Prostate gland (tissue), 2 donors: ENCODE results near the gene HOXB1.

ENCODE experiments used
- POLR2A ChIP-seq: fragments of 450-650 bp; IDR thresholded peaks from one replicate; pipeline ENCODE4 v1.6.1; 2016; ENCODE audit warnings: antibody characterized with exemption, mild to moderate bottlenecking
- POLR2AphosphoS5 ChIP-seq: sonication (generic); formaldehyde crosslinking; IDR thresholded peaks from one replicate; pipeline ENCODE4 v1.6.1; 2017; ENCODE audit warnings: antibody characterized with exemption
- TF ChIP-seq, protein P1 (sequence below), 4 experiments: fragments of 200-600 bp in 2 of 4; fragments of 450-650 bp in 2 of 4; sonication (generic) in 2 of 4; IDR thresholded peaks; 1 replicate in 3 of 4; 2 replicates in 1 of 4; pipeline ENCODE4 v1.5.1; 2016 to 2019; ENCODE audit warnings: antibody characterized with exemption in 4 of 4, mild to moderate bottlenecking in 2 of 4, moderate library complexity in 2 of 4

DNA sequence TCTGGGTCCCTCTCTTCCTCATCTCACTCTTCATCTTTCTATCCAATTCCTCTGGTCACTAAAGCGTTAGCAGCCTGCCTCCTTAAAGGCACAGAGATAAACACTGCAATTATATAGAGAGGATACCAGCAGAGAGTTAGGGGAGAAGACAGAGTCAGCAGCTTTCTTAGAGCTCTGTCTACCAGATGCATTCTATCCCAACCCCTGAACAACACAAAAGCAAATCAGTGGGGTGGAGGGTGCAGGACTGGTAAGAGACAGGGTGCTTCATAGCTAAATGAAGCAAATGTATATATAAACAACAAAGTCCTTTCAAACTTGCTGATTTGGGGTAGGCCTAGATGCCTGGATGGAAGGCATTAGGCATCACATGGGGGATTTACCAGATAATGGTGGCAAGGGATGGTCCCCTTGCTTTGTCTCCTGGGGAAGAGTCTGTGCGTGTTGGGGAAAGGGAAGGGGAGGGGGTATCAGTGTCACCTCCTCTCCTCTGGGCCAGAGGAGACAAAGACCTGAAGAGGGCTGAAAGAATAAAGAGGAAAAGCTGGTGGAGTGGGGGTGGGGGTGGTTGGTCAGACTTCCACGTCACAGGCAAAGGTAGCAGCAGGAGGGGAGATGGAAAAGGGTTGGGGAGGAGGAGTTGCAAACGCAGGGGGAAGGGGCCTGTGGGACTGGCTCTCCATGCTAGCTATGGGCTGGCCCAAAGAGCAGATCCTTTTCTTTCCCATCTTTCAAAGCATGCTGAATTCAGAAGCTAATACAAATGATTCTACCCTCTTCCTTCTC is 35.3 kb upstream of the HOXB1 start:
- TF ChIP-seq, protein P1, sequence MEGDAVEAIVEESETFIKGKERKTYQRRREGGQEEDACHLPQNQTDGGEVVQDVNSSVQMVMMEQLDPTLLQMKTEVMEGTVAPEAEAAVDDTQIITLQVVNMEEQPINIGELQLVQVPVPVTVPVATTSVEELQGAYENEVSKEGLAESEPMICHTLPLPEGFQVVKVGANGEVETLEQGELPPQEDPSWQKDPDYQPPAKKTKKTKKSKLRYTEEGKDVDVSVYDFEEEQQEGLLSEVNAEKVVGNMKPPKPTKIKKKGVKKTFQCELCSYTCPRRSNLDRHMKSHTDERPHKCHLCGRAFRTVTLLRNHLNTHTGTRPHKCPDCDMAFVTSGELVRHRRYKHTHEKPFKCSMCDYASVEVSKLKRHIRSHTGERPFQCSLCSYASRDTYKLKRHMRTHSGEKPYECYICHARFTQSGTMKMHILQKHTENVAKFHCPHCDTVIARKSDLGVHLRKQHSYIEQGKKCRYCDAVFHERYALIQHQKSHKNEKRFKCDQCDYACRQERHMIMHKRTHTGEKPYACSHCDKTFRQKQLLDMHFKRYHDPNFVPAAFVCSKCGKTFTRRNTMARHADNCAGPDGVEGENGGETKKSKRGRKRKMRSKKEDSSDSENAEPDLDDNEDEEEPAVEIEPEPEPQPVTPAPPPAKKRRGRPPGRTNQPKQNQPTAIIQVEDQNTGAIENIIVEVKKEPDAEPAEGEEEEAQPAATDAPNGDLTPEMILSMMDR (IDR thresholded peaks at IDR 0.05): no peak
- no peak for TF ChIP-seq POLR2A
- TF ChIP-seq POLR2AphosphoS5: no peak
